ENCODE measurements around the gene FNIP1.
A peak's percentile ranks its signal among the peaks of the same experiment; 100 is the strongest.
"Not testable (repeated sequence)": the region's sequence is repeated elsewhere in the genome, so short reads cannot be mapped to it uniquely, and the experiment has no call there.

The FNIP1 gene

GRCh38 chr5:131749723-131750470 lies 46.9 kb downstream of the FNIP1 start:
- DNase-seq: no peak

- peak; percentile 30 for DNase-seq
Measured at GRCh38 chr5:131749138-131749537, 47.7 kb downstream of the FNIP1 start.

GRCh38 chr5:131747180-131748105 lies 49.4 kb downstream of the FNIP1 start:
- DNase-seq: peak; percentile 33

- no peak for DNase-seq
Measured at GRCh38 chr5:131746423-131746822, 50.4 kb downstream of the FNIP1 start.

GRCh38 chr5:131745703-131746102 lies 51.1 kb downstream of the FNIP1 start:
- no peak for DNase-seq

- no peak for DNase-seq
Measured at GRCh38 chr5:131745155-131745554, 51.7 kb downstream of the FNIP1 start.

- no peak for DNase-seq
Measured at GRCh38 chr5:131740477-131740876, 56.3 kb downstream of the FNIP1 start.

- no peak for DNase-seq
Measured at GRCh38 chr5:131735393-131735792, 61.4 kb downstream of the FNIP1 start.

GRCh38 chr5:131734939-131735338 lies 61.9 kb downstream of the FNIP1 start:
- not testable (repeated sequence) for DNase-seq

- not testable (repeated sequence) for DNase-seq
Measured at GRCh38 chr5:131729292-131729691, 67.5 kb downstream of the FNIP1 start.

GRCh38 chr5:131724089-131724488 lies 72.7 kb downstream of the FNIP1 start:
- DNase-seq: not testable (repeated sequence)

- no peak for DNase-seq
Measured at GRCh38 chr5:131720714-131721113, 76.1 kb downstream of the FNIP1 start.

- DNase-seq: no peak
Measured at GRCh38 chr5:131719564-131719963, 77.3 kb downstream of the FNIP1 start.

- no peak for DNase-seq
Measured at GRCh38 chr5:131718487-131719014, 78.3 kb downstream of the FNIP1 start.

GRCh38 chr5:131717164-131717563 lies 79.7 kb downstream of the FNIP1 start:
- DNase-seq: not testable (repeated sequence)

- DNase-seq: no peak
Measured at GRCh38 chr5:131716650-131717049, 80.2 kb downstream of the FNIP1 start.

- no peak for DNase-seq
Measured at GRCh38 chr5:131710391-131710790, 86.4 kb downstream of the FNIP1 start.

- no peak for DNase-seq
Measured at GRCh38 chr5:131709043-131709442, 87.8 kb downstream of the FNIP1 start.

- DNase-seq: no peak
Measured at GRCh38 chr5:131706281-131706680, 90.5 kb downstream of the FNIP1 start.

GRCh38 chr5:131694926-131695325 lies 101.9 kb downstream of the FNIP1 start:
- no peak for DNase-seq

GRCh38 chr5:131693894-131694293 lies 102.9 kb downstream of the FNIP1 start:
- no peak for DNase-seq

- no peak for DNase-seq
Measured at GRCh38 chr5:131685516-131686171, 111.2 kb downstream of the FNIP1 start.

GRCh38 chr5:131684595-131684994 lies 112.2 kb downstream of the FNIP1 start:
- no peak for DNase-seq
